GM21825 (cell line): ENCODE data around the gene EPSTI1.
"Not testable (repeated sequence)": the region's sequence is repeated elsewhere in the genome, so short reads cannot be mapped to it uniquely, and the experiment has no call there.

ENCODE experiments used
- ATAC-seq: cut with Tn5 transposase; IDR thresholded peaks from one replicate; pipeline ENCODE4 v1.9.1; 2021; ENCODE audit warnings: mild to moderate bottlenecking, moderate library complexity; ENCODE audit not compliant: unreplicated experiment

The EPSTI1 gene

DNA sequence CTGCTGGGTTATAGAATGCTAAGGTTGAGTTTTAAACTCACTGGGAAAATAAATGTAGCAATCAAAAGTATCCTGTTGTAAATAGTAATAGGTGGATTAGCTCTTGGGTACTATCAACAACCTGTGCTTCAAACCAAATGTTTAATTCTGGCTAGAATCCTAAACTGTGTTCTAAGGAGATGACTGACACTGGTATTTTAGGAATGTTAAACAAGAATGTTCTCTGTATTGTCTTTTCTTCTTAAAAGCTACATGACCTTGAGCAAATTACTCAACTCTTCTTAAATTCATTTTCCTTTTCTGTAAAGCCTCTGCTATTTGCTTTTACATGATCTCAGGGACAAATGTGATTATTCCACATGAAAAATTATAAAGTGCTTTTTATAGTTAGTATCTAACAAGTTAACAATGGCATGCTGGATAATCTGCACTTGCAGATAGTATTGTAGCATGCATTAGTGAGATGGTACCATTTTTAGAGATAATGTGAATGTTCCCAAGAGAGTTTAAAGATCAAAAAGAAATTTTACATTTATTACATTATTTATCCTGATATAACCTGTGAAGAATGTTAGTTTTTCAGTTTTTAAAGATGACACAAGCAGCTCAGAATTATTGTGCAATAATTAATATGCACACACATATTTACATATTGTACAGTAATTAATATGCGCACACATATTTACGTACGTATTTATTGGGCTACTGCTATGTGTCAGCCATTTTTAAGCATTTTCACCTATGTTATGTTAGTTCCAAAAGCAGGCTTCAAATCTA is 13.6 kb upstream of the EPSTI1 start:
- no peak for ATAC-seq

DNA sequence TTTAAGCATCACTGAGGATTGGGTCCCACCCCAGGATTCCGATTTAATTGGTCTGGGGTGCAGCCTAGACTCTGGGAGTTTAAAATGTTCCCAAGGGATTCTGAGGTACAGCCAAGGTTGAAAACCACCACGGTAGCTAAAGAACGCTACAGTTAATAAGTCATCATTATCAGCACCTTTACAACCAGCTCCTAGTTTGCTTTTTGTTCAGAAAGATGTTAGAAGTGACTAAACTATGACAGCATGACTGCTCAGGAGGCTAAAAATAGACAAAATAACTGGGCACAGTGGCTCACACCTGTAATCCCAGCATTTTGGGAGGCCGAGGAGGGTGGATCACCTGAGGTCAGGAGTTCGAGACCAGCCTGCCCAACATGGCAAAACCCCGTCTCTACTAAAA is 11.7 kb upstream of the EPSTI1 start:
- no peak for ATAC-seq

DNA sequence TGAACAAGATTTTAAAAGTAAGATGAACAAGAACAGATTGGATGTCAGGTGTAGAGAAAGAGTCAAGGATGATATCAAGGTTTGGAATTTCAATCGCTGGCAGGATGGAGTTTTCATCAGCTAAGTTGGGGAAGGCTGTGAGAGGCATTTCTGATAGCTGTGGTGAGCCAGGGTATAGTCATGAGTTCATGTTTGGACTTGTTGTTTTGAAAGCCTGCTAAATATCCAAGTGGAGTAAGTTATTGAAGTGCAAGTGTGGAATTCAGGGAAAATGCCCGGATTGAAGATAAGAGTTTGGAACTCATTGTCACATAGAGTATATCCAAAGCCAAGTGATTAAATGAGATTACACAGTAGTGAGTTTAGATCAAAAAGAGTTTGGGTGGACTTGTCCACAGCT is 11.0 kb upstream of the EPSTI1 start:
- no peak for ATAC-seq

DNA sequence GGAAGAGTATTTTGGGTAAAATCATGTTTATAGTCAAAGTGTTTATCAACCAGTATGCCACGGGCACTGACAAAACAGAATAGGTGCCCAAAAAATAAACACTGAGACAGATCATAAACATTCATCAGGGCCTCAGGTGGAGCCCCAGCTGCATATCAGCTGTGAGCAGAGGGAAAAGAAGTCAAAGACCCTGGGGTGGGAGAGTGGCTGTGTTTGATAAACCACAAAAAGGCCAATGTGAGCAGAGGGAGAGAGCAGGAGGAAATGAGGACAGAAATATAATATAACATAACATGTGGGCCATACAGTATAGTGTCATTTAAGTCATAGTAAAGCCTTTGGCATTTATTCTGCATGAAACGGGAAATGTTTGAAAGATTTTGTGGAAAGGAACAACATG is 10.0 kb upstream of the EPSTI1 start:
- ATAC-seq = no peak

DNA sequence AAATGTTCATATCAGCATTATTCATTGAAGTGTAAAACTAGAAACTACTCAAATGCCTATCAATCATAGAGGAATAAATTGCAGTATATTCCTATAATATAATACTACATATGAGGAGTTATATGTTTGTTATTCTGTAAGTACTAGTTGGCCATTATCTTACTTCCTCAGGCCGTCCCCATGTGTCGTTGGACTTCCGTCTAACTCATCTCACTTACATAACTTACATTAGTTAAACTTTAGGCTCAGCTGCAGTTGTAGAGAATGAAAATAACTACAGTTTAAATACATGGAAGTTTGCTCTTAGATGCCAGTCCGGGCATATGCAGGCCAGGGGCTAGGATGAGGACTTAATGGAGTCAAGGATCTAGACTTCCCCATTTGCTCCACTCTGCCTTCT is 8.6 kb upstream of the EPSTI1 start:
- no peak for ATAC-seq

DNA sequence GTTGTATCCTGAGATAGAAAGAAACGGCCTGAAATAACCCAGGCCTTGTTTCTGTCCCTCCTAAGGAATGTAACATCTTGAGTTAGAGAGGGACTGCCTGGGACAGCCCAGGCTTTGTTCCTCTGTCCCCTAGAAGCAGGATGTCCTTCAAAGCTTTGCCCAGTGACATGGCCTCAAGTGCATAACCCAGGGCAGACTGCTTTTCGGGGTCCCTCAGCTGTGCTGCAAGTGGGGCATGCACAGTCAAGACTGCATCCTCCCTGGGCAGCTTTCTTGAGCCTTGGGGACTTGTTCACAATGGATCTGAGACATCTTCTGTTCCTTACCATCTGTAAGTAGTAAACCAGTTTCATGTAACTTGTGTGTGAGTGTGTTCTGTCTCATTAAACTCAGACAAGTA is 7.5 kb upstream of the EPSTI1 start:
- no peak for ATAC-seq

DNA sequence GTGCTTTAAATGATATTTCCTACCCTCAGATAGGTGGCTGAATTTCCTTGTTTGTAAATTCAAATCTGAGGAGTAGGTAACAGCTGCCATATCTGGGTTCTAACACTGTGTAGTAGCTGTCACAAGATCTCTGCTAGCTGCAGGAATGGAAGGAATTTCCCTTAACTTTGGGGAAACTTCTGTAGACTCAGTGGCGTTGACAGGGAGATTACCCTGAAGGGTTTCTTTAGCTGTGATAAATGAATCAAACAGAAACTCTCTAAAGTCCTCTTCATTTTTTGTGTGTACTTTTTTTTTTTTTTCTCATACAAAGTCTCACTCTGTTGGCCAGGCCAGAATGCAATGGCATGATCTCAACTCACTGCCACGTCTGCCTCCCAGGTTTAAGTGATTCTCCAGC is 5.3 kb upstream of the EPSTI1 start:
- ATAC-seq = no peak

DNA sequence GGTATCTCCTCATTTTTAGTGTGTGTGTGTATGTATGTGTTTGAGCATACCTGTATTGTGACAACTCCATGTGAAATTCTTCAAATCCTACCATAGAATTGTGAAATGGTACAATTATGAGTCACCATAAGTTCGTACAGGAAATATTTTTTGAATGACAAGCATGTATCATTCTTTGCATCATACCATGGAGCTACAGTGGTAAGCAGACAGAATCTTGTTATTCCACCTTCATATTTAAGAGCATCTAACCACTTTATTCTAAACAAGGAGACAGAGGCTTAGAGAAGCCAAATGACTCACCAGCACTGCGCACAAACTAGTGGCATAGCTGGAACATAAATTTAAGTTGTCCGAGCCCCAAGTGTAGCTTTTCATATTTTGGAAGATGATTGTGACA is 4.5 kb upstream of the EPSTI1 start:
- ATAC-seq = no peak

DNA sequence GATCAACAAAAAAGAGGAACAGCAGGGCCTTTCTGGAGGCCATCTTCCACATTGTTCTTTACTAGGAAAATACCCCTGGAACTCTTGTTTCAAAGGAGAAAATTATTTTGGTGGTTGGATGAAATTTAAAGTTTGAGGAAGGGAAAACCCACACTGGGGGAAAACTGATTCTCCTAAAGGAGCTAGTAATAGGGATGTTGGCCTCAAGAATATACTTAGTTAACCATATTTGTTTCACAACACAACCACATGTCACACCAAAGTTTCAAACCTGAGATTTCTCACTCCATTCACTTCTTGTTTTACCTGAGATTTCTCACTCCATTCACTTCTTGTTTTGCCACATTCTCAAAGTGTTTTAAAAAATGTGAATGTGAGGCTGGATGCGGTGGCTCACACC is 2.8 kb upstream of the EPSTI1 start:
- ATAC-seq = no peak

DNA sequence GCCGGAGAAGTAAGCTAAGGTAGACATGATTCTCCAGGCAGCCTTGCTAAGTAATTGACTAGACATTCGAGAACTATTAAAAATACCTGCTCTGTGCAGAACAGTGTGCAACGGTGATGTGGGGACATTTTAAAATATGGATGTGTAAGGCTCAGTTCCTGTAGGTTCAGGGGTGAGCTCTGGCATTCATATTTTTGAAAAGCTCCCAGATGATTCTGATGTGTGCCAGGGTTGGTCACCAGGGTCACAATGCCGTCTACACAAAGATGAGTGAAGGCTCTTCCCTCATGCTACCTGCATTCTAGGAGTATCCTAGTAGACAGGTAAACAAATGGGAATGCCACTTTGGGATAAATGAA is 702 bp upstream of the EPSTI1 start:
- no peak for ATAC-seq

DNA sequence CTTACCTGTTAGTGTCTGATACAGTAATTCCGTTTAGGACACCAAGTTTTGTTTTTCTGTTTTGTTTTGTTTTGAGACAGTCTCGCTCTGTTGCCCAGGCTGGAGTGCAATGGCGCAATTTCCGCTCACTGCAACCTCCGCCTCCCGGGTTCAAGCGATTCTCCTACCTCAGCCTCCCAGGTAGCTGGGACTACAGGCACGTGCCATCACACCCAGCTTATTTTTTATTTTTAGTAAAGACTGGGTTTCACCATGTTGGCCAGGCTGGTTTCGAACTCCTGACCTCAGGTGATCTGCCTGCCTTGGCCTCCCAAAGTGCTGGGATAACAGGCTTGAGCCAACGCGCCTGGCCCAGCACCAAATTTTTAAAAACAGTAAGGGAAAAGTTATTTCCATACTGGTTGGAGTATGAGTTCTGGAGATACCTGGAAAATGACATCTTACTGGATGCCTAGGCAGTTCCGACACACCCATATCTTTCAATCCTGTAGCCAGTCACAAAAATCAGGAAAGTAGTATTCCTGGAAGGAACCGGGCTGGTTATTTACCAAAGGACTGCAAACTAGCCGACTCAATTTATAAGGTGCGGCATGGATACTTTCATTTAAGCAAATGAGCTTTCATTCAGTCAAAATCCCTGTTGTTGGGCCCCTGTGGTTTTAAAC is 676 bp downstream of the EPSTI1 start:
- ATAC-seq = not testable (repeated sequence)

DNA sequence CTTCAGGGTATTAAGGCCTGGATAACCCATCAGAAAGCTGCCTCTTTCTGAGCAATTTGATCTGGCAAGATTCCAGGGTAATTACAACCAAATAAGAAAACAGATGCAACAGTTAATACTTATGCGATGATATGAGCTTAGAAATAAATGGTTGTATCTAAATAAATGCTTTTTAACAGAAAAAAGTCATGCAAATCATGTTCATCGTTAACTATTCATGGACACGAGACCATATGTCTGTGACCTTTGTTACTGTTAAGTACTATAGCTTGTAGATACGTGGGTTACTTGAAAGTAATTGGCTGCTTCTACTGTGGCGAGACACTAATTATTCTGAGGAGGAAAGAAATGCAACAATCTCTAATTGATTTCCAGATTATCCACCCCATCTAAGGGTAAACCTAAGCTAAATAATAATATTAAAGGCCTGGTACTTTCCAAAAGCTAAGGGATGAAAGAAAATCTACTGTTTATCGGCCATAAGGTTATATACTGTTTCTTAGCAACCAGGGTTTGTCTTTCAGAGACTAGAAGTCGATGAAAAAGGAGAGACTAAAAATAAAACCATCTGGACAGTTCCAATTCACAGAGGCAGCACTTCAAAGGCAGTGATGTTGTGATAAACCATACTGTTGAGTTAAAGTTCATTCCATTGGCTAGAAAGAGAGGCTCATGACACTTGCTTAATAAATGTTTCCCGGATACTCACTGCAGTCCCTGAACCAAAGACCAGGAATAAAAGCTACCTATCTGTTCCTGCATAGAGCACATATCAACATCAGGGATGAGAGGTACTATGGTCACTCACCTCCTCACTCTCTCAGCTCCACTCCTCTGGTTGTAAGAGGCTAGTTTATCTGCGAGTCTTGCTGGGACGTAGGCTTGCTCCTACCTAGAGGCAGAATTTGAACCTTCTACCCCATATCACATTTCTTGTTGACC is 1.5 kb downstream of the EPSTI1 start:
- ATAC-seq = no peak

DNA sequence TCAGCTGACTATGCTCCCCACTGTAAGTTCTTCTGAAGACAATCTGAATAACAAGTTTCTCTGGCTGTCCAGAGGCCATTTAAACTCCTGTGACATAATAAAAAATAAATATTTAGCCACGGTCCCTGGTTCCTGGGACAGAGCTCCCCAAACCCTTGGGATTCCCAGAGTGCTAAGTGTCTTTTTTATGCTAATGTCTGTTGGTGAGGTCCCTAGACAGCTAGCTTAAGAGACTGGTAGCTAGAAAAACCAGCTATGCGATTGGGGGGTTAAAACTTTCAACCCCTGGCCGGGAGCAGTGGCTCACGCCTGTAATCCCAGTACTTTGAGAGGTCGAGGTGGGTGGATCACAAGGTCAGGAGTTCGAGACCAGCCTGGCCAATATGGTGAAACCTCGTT is 5.9 kb downstream of the EPSTI1 start:
- ATAC-seq = no peak

DNA sequence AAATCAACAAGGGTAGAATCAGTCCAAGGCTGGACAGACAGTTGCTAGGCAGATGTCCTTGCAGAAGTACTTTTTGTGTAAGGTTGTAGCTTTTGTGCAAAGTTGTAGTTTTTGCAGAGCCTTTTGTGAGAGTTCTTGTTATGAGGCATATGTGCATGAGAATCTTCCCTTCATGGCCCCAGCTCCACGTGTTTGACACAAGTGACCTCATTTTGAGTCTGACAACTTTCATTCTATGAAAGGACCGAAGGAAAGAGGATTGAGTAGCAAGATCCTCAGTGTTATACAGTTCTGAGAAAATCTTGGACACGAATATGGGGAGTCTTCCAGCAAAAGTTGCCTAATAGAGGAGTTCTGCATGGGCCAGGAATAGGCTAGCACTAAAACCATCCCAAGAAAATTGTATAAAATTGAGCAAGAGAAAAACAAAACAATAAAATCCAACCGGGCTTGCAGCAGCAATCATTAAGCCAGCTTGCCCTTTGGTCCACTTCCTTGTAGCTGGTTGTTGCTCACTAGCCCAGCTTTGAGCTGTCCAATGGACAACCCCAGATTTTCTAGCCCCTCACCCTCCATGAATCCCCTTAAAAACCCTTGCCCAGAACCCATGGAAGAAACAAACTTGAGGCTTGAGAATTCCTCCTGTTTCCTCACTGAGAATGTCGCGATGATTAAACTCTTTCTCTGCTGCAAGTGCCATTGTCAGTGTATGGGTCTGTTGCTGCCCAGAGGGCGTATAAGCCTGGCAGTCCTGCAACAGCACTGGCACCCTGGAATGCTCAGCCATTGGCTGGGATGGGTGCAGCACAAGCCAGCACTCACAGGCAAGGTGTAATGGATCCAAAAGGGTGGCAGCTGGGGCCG is 6.5 kb downstream of the EPSTI1 start:
- no peak for ATAC-seq

DNA sequence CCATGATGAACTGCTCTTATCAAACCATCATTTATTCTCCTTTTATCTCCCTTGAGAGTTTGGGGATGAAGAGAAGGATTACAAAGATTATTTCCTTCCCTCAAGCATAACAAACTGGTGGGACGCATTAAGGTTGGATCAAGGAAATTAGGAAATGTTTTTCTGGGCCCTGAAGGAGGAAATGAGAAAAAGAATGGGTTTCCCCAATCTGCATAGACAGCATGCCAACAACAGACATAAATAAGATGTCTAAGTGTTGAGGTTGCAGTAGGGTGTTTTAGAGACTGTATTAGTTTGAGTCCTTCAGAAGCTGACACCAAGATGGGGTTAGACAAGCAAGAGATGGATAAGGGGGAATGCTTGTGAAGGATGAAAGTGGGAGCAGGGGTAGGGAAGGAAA is 7.3 kb downstream of the EPSTI1 start:
- ATAC-seq = no peak

DNA sequence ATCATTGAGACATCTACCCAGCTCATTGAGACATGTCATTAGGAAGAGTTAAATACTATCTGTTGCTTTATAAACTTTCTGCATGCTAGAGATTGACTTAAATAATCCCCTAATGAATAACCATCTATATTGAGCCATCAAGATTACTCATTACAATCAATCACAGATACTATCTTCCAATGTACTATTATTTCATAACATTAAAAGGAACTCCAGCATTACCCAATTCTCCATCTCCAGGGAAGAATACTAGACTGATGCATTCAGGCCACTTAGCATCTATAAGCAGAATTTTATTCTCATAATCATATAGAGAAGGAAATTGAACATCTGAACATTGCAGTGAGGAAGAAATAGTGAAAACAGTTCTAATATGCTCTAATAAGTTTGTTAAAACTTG is 8.0 kb downstream of the EPSTI1 start:
- ATAC-seq = no peak

DNA sequence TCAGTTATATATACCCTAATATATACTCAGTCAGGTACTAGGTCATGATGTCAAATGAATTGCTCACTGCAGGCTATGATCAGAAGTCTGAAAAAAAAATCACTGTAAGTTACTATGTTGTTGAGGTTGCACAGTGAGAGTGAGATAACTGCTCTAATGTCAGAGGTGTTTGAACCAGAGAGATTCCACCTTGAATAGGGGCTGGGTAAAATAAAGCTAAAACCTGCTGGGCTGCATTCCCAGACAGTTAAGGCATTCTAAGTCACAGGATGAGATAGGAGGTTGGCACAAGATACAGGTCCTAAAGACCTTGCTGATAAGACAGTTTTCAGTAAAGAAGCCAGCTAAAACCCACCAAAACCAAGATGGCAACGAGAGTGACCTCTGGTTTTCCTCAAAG is 10.2 kb downstream of the EPSTI1 start:
- no peak for ATAC-seq

DNA sequence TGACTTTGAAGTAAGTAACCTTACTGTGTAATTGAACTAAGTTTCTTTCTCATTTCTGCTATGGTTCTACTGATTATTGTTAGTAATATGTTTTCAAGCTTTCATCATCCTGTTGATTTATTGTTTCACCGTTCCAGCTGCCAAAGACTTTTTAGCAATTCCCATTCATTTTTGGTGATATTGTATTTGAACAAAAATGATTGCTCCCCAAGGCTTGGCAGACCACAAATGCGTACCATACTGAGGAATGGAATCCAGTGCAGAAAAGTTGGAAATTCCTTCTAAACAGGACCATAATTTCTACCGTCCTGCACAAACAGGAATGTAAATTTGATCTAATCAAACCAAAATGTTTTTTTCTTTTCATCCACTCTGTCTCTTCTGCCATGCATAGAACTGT is 10.7 kb downstream of the EPSTI1 start:
- ATAC-seq = no peak

DNA sequence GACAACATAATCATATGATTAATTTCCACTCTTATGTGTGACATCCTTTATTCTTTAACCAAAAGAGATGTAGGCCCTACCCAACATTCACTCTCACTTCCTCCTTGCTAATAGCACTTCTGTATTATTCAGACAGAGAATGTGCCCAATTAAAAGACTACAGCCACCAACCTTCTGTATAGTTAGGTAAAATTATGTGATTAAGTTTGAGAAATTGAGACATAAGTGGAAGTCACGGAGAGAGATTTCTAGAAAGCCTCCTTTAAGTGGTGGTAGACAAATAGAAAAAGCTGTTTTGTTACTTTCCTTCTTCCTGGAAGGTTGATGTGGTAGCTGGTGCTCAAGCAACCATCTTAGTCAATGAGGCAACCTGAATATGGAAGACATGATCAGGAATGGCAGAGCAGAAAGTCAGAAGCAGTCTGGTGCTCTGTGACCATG is 14.8 kb downstream of the EPSTI1 start:
- ATAC-seq = no peak

DNA sequence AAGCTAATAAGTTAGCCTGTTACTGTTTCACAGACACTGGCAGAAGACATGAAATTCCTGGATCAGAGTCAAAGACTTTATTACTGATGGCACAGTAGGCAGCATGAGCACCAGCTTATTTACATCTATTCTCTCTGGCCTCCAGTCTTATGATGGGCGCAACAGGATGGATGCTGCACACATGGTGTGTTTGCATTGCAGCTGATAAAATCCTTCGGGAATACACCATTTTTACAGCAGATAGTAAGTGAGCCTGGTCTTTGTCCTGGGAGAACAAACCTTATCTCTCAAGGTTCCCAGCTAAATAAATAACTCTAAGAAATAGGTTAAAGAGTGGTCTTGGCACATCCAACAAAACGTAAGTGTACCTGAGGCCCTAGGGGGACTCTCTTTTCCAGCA is 16.0 kb downstream of the EPSTI1 start:
- ATAC-seq = no peak

DNA sequence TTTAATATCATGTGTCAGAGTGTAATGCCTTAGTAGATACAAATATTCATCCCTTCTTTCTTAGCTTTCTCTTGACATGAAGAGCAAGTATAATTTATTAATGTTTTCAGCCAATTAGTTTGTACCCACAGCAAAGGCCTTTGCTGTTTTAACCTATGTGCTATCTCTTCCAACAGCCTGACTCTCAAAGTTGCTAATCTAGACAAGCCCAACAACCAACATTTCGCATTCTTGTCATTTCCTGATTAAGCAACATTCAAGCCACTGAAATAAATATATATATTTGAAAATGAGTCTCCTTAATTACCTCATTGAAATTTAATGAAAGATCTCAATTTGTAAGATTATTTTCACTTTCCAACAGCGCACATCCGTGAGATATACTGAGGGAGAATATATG is 18.5 kb downstream of the EPSTI1 start:
- ATAC-seq = no peak
